HepG2 (cell line): ENCODE data around the gene EIF5A2.

Experiments used
- EZH2 ChIP-seq: conservative IDR thresholded peaks from 2 replicates; pipeline ENCODE4 v1.6.1; 2012; ENCODE audit warnings: mild to moderate bottlenecking, low read depth, low read length, moderate library complexity
- HMGXB3 ChIP-seq: sonication (generic); formaldehyde crosslinking; IDR thresholded peaks from 2 replicates; pipeline ENCODE4 v1.4.0; 2020; ENCODE audit warnings: missing genetic modification reagents, borderline replicate concordance
- ZNF552 ChIP-seq: sonication (generic); formaldehyde crosslinking; IDR thresholded peaks from 2 replicates; pipeline ENCODE4 v1.9.0; 2022; ENCODE audit warnings: missing genetic modification reagents, mild to moderate bottlenecking, borderline replicate concordance
- ZNF598 ChIP-seq: sonication (generic); formaldehyde crosslinking; IDR thresholded peaks from 2 replicates; pipeline ENCODE4 v1.5.1; 2020; ENCODE audit warnings: mild to moderate bottlenecking, missing genetic modification reagents, borderline replicate concordance
- TF ChIP-seq, protein P1 (sequence below), 2 experiments: sonication (generic) in 1 of 2; formaldehyde crosslinking in 1 of 2; IDR thresholded peaks; 2 replicates each; pipeline versions ENCODE4 v1.5.1 to v1.6.1; 2011 to 2020; ENCODE audit warnings: borderline replicate concordance in 1 of 2, low read depth in 1 of 2, low read length in 1 of 2, mild to moderate bottlenecking in 1 of 2, missing genetic modification reagents in 1 of 2, moderate library complexity in 1 of 2

GRCh38 chr3:170947018-170947769 lies 38.8 kb upstream of the EIF5A2 start:
- no peak for TF ChIP-seq EZH2
- TF ChIP-seq ZNF598 (CRISPR knock-in tag) = no peak
- no peak for TF ChIP-seq ZNF552
- TF ChIP-seq, protein P1, sequence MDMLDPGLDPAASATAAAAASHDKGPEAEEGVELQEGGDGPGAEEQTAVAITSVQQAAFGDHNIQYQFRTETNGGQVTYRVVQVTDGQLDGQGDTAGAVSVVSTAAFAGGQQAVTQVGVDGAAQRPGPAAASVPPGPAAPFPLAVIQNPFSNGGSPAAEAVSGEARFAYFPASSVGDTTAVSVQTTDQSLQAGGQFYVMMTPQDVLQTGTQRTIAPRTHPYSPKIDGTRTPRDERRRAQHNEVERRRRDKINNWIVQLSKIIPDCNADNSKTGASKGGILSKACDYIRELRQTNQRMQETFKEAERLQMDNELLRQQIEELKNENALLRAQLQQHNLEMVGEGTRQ (IDR thresholded peaks at IDR 0.05; ENCODE audit: low read depth, low read length) = no peak
- TF ChIP-seq, protein P1 (CRISPR knock-in tag; IDR thresholded peaks at IDR 0.05; ENCODE audit: borderline replicate concordance) = no peak
- no peak for TF ChIP-seq HMGXB3 (CRISPR knock-in tag)
